ENCODE results near the gene SLC22A23.

The SLC22A23 gene

GRCh38 chr6:3353939-3354338 lies 102.9 kb downstream of the SLC22A23 start:
- TF ChIP-seq CTCF (conservative IDR thresholded peaks at IDR 0.05; ENCODE audit: low read depth, low read length), result no peak
- no peak for DNase-seq (ENCODE audit: low read depth)
- no peak overlapping the region for H3K4me3 ChIP-seq (ENCODE audit: low read length)

GRCh38 chr6:3353213-3353903 lies 103.5 kb downstream of the SLC22A23 start:
- no peak for TF ChIP-seq CTCF (conservative IDR thresholded peaks at IDR 0.05; ENCODE audit: low read depth, low read length)
- H3K4me3 ChIP-seq (ENCODE audit: low read length), result no peak overlapping the region
- no peak for DNase-seq (ENCODE audit: low read depth)

GRCh38 chr6:3352678-3353077 lies 104.2 kb downstream of the SLC22A23 start:
- DNase-seq (ENCODE audit: low read depth), result no peak
- no peak for TF ChIP-seq CTCF (conservative IDR thresholded peaks at IDR 0.05; ENCODE audit: low read depth, low read length)
- H3K4me3 ChIP-seq (ENCODE audit: low read length), result no peak overlapping the region

- no peak overlapping the region for H3K4me3 ChIP-seq (ENCODE audit: low read length)
- no peak for TF ChIP-seq CTCF (conservative IDR thresholded peaks at IDR 0.05; ENCODE audit: low read depth, low read length)
- no peak for DNase-seq (ENCODE audit: low read depth)
These were observed 104.9 kb downstream of the SLC22A23 start for GRCh38 chr6:3351829-3352524.

- no peak overlapping the region for H3K4me3 ChIP-seq (ENCODE audit: low read length)
- no peak for DNase-seq (ENCODE audit: low read depth)
- TF ChIP-seq CTCF (conservative IDR thresholded peaks at IDR 0.05; ENCODE audit: low read depth, low read length), result no peak
These were observed 105.7 kb downstream of the SLC22A23 start for GRCh38 chr6:3351105-3351676.

GRCh38 chr6:3350252-3350796 lies 106.5 kb downstream of the SLC22A23 start:
- no peak for TF ChIP-seq CTCF (conservative IDR thresholded peaks at IDR 0.05; ENCODE audit: low read depth, low read length)
- no peak overlapping the region for H3K4me3 ChIP-seq (ENCODE audit: low read length)
- DNase-seq (ENCODE audit: low read depth), result no peak

Data from retinal pigment epithelial cell (primary cell).